Measurements from ENCODE around the gene FAS. TPM values are rescaled to one million over a fixed set of nuclear protein-coding genes. Genes with fewer than 3 reads are reported as not detected.
A peak's percentile ranks its signal among the peaks of the same experiment; 100 is the strongest.

Gene FAS
- total and polyA plus RNA-seq, 4 experiments from 2014 or later, result 42.4 to 80.6 (median 47.4) TPM

DNA sequence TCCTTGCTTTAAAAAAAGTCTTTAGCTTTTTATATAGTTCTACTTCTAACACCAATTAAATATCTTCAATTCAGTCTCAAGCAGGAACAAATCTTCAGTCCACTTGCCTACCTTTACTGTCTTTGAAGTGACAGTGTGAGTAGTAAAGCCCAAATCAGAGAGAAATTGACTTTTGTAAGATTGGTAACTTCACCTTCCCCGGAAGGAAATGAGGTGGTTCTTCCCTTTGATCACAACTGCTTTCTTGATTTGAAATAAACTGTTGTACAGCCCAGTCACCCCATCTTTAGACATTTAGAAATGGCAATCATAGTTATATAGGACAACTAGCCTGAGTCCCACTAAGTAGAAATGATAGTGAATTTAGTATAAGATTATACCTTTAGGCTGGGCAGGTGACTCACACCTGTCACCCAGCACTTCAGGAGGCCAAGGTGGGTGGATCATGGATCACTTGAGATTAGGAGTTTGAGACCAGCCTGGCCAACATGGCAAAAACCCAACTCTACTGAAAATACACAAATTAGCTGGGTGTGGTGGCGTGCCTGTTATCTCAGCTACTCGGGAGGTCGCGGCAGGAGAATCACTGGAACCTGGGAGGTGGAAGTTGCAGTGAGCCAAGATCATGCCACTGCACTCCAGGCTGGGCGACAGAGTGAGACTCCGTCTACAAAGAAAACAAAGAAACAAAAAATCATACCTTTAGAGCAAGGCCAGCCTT lies 4.7 kb downstream of the FAS start:
- H3K4me1 Mint-ChIP-seq, result peaks cover 46 to 85% (median 65%) of the 10 kb centered on the region in 4 donors
- H3K27ac ChIP-seq (ENCODE audit: low read depth, low read length), result peak overlapping the region; percentile 68

DNA sequence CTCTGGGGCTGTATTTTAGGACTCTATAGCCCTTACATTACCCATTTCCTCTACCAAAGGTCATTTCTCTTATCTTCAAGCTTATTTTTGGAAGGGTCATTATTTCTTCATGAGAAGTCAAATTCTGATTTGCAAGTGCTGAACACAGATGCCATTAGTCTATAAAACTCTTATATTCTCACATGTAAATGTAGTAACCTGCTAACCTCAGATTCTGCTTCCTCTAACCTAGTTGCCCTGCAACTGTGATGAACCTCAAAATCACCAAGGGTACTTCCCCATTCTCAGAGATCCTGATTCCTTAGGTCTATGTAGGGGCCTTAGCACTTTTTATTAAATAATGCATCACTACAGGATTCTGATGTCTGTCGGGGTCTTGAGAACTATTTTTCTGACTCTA lies 6.3 kb downstream of the FAS start:
- DNase-seq, result peak in 1 of 5 donors; percentile 38
- POLR2A ChIA-PET (ENCODE audit: partially characterized antibody), result interaction anchor here (0.7 to 3.3 kb wide), 4 partner anchors 10 to 255 kb away, joined by 3 to 12 read pairs (median 4); partner anchors contain the start of gene LIPA
- Histone ChIP-seq H3K36me3 (ENCODE audit: insufficient read depth, low read length) (no peaks in the 10 kb centered on the region), H3K9me3 (ENCODE audit: control insufficient read depth in 1 of 2, low read length in 2 of 2) (no peaks in the 10 kb centered on the region), H3K27me3 (ENCODE audit: insufficient read depth, low read length) (no peaks in the 10 kb centered on the region), H3K27ac (ENCODE audit: low read depth, low read length) (peak overlapping the region; percentile 68), H3K4me3 (ENCODE audit: low read length in 2 of 2) (no peak overlapping the region), H3K4me1 (ENCODE audit: insufficient read depth, low read length) (peaks cover 89% of the 10 kb centered on the region)
- no peaks in the 10 kb centered on the region for H3K27me3 Mint-ChIP-seq
- peaks cover 3 to 4% of the 10 kb centered on the region in 2 donors for H3K36me3 Mint-ChIP-seq
- peaks cover 55 to 90% (median 74%) of the 10 kb centered on the region in 4 donors for H3K4me1 Mint-ChIP-seq
- intact Hi-C loops (cut with micrococcal nuclease), result loop anchor here (10.0 kb wide), 3 partner anchors 418 to 802 kb away; partner anchors contain the start of genes IFIT5 and KIF20B
- H3K27ac Mint-ChIP-seq, result peak overlapping the region; percentile 25 to 82 (median 73)
- CTCF ChIA-PET (ENCODE audit: partially characterized antibody), result interaction anchor here (0.8 to 10.8 kb wide), 9 partner anchors 10 to 221 kb away, joined by 3 to 138 read pairs (median 4); no protein-coding TSS in a partner anchor
- no peaks in the 10 kb centered on the region for H3K9me3 Mint-ChIP-seq
- peak overlapping the region in 7 of 8 donors; percentile 4 to 72 (median 55) for H3K4me3 Mint-ChIP-seq

More for the DNA sequence above, 4.7 kb downstream of the FAS start:
- intact Hi-C loops (cut with micrococcal nuclease), result loop anchor here (10.0 kb wide), 3 partner anchors 419 to 801 kb away; partner anchors contain the start of genes IFIT5 and KIF20B
- peak overlapping the region; percentile 37 to 81 (median 68) for H3K4me3 Mint-ChIP-seq
- peak overlapping the region; percentile 61 to 95 (median 81) for H3K27ac Mint-ChIP-seq
- H3K36me3 Mint-ChIP-seq, result peaks cover 3 to 14% of the 10 kb centered on the region in 2 donors
- no peaks in the 10 kb centered on the region for H3K9me3 ChIP-seq (ENCODE audit: control insufficient read depth in 1 of 2, low read length in 2 of 2)
- H3K36me3 ChIP-seq (ENCODE audit: insufficient read depth, low read length), result no peaks in the 10 kb centered on the region
- peaks cover 74% of the 10 kb centered on the region for H3K4me1 ChIP-seq (ENCODE audit: insufficient read depth, low read length)
- H3K27me3 ChIP-seq (ENCODE audit: insufficient read depth, low read length), result no peaks in the 10 kb centered on the region
- H3K9me3 Mint-ChIP-seq, result no peaks in the 10 kb centered on the region
- POLR2A ChIA-PET (ENCODE audit: partially characterized antibody), result interaction anchor here (0.8 to 3.3 kb wide), 10 partner anchors 8 to 115 kb away, joined by 3 to 12 read pairs (median 4); partner anchors contain the start of gene STAMBPL1
- peak in 3 of 5 donors; percentile 37 to 54 (median 38) for DNase-seq
- H3K4me3 ChIP-seq (ENCODE audit: low read length in 2 of 2), result peak overlapping the region; percentile 34 to 55
- H3K27me3 Mint-ChIP-seq, result no peaks in the 10 kb centered on the region
- CTCF ChIA-PET (ENCODE audit: partially characterized antibody), result interaction anchor here (0.6 to 10.8 kb wide), 11 partner anchors 19 to 212 kb away, joined by 3 to 138 read pairs (median 4); partner anchors contain the start of gene CH25H

GRCh38 chr10:88999625-89000024 lies 9.0 kb downstream of the FAS start:
- no peaks in the 10 kb centered on the region for H3K9me3 ChIP-seq (ENCODE audit: control insufficient read depth in 1 of 2, low read length in 2 of 2)
- Mint-ChIP-seq H3K4me3 (peak overlapping the region in 7 of 8 donors; percentile 22 to 88 (median 74)), H3K9me3 (no peaks in the 10 kb centered on the region), H3K4me1 (peaks cover 60 to 93% (median 75%) of the 10 kb centered on the region in 4 donors), H3K36me3 (peaks cover 12 to 22% of the 10 kb centered on the region in 2 donors), H3K27me3 (no peaks in the 10 kb centered on the region), H3K27ac (peak overlapping the region; percentile 81 to 98 (median 91))
- H3K4me1 ChIP-seq (ENCODE audit: insufficient read depth, low read length), result peaks cover 93% of the 10 kb centered on the region
- DNase-seq, result no peak
- peak overlapping the region in 1 of 2 donors; percentile 12 for H3K4me3 ChIP-seq (ENCODE audit: low read length in 2 of 2)
- POLR2A ChIA-PET (ENCODE audit: partially characterized antibody), result interaction anchor here (6.2 kb wide), 1 partner anchor 8 kb away, joined by 114 read pairs; the partner anchor contains the start of gene FAS
- CTCF ChIA-PET (ENCODE audit: partially characterized antibody), result interaction anchor here (1.2 to 3.2 kb wide), 5 partner anchors 9 to 218 kb away, joined by 4 to 32 read pairs (median 6); partner anchors contain the start of gene FAS
- H3K36me3 ChIP-seq (ENCODE audit: insufficient read depth, low read length), result peaks cover 7% of the 10 kb centered on the region
- intact Hi-C loops (cut with micrococcal nuclease), result loop anchor here (2.0 to 10.0 kb wide), 5 partner anchors 13 to 805 kb away; partner anchors contain the start of genes IFIT5 and KIF20B
- H3K27ac ChIP-seq (ENCODE audit: low read depth, low read length), result peak overlapping the region; percentile 74
- no peaks in the 10 kb centered on the region for H3K27me3 ChIP-seq (ENCODE audit: insufficient read depth, low read length)

DNA sequence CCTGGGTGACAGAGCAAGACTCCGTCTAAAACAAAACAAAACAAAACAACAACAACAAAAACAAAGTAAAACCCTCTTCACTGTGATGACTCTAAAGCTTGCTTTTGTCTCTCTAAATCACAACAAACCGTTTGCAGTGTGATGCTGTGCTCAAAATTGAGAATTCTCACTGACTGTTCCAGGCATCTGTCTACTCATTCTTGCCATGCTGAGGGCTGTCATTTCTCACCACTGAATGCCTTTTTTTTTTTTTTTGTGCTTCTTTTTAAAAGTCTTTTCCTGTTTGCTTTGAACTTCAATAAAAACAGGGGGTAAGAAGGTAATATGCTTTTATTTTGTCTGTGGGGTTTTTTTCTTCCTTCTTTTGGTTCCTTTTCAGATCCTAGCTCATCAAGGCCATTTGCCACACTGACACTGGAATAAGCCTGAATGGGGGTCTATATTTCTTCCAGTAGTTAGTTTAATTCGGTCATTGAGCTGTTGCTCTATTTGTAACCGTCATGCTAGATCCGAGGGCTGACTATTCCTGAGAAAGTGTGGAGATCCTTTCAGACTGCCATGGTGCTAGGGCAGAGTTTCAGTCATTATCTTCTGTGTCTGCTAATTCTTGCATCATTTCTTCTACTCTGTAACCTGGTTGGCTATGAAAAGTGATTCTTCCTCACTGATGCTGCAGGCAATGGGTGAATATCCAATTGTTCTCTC lies 10.6 kb downstream of the FAS start:
- peaks cover 51 to 87% (median 67%) of the 10 kb centered on the region in 4 donors for H3K4me1 Mint-ChIP-seq
- intact Hi-C loops (cut with micrococcal nuclease), result loop anchor here (1.0 to 2.0 kb wide), 4 partner anchors 10 to 66 kb away; no protein-coding TSS in a partner anchor
- peaks cover 85% of the 10 kb centered on the region for H3K4me1 ChIP-seq (ENCODE audit: insufficient read depth, low read length)
- peaks cover 7% of the 10 kb centered on the region for H3K36me3 ChIP-seq (ENCODE audit: insufficient read depth, low read length)
- H3K27ac ChIP-seq (ENCODE audit: low read depth, low read length), result peak overlapping the region; percentile 74
- H3K27me3 Mint-ChIP-seq, result no peaks in the 10 kb centered on the region
- CTCF ChIA-PET (ENCODE audit: partially characterized antibody), result interaction anchor here (0.7 to 3.8 kb wide), 8 partner anchors 10 to 756 kb away, joined by 3 to 43 read pairs (median 6); partner anchors contain the start of gene FAS
- peak overlapping the region; percentile 69 to 89 (median 85) for H3K4me3 Mint-ChIP-seq
- H3K27me3 ChIP-seq (ENCODE audit: insufficient read depth, low read length), result no peaks in the 10 kb centered on the region
- DNase-seq, result peak; percentile 45 to 70 (median 50)
- POLR2A ChIA-PET (ENCODE audit: partially characterized antibody), result interaction anchor here (0.6 to 6.2 kb wide), 8 partner anchors 10 to 1139 kb away, joined by 3 to 114 read pairs (median 4); partner anchors contain the start of gene FAS
- H3K9me3 ChIP-seq (ENCODE audit: control insufficient read depth in 1 of 2, low read length in 2 of 2), result no peaks in the 10 kb centered on the region
- H3K4me3 ChIP-seq (ENCODE audit: low read length in 2 of 2), result peak overlapping the region in 1 of 2 donors; percentile 25
- H3K36me3 Mint-ChIP-seq, result peaks cover 16 to 28% of the 10 kb centered on the region in 2 donors
- H3K27ac Mint-ChIP-seq, result peak overlapping the region; percentile 81 to 98 (median 89)
- no peaks in the 10 kb centered on the region for H3K9me3 Mint-ChIP-seq

DNA sequence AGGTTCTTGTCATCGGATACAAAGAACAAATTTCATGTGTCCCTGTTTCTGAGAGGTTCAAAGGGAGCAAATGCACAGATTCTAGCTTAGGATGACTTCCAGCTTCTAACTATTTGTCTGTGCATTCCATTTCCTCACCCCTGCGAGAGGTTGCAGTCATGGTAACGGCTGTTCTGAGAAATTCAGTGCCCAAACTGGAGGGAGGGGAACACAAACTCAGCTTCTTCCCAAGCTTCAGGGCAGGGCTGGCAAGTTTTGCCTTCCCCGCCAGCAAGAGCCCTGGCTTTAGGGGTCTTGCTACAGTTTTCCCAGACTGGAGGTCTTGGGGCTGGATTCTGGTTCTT lies 11.1 kb downstream of the FAS start:
- Mint-ChIP-seq H3K9me3 (no peaks in the 10 kb centered on the region), H3K27me3 (no peaks in the 10 kb centered on the region), H3K4me3 (peak overlapping the region; percentile 69 to 89 (median 85)), H3K4me1 (peaks cover 50 to 86% (median 66%) of the 10 kb centered on the region in 4 donors), H3K27ac (peak overlapping the region; percentile 81 to 98 (median 89)), H3K36me3 (peaks cover 19 to 30% of the 10 kb centered on the region in 2 donors)
- peak overlapping the region; percentile 74 for H3K27ac ChIP-seq (ENCODE audit: low read depth, low read length)
- H3K4me1 ChIP-seq (ENCODE audit: insufficient read depth, low read length), result peaks cover 84% of the 10 kb centered on the region
- ChIA-PET POLR2A (ENCODE audit: partially characterized antibody) (interaction anchor here (0.7 to 6.2 kb wide), 7 partner anchors 10 to 1140 kb away, joined by 3 to 114 read pairs (median 4); partner anchors contain the start of gene FAS), CTCF (ENCODE audit: partially characterized antibody) (interaction anchor here (0.7 to 3.8 kb wide), 7 partner anchors 11 to 755 kb away, joined by 3 to 43 read pairs (median 6); partner anchors contain the start of gene FAS)
- no peaks in the 10 kb centered on the region for H3K9me3 ChIP-seq (ENCODE audit: control insufficient read depth in 1 of 2, low read length in 2 of 2)
- H3K27me3 ChIP-seq (ENCODE audit: insufficient read depth, low read length), result no peaks in the 10 kb centered on the region
- peak overlapping the region in 1 of 2 donors; percentile 25 for H3K4me3 ChIP-seq (ENCODE audit: low read length in 2 of 2)
- intact Hi-C loops (cut with micrococcal nuclease), result loop anchor here (1.0 to 2.0 kb wide), 4 partner anchors 10 to 66 kb away; no protein-coding TSS in a partner anchor
- peaks cover 7% of the 10 kb centered on the region for H3K36me3 ChIP-seq (ENCODE audit: insufficient read depth, low read length)
- DNase-seq, result peak in 1 of 5 donors; percentile 55

DNA sequence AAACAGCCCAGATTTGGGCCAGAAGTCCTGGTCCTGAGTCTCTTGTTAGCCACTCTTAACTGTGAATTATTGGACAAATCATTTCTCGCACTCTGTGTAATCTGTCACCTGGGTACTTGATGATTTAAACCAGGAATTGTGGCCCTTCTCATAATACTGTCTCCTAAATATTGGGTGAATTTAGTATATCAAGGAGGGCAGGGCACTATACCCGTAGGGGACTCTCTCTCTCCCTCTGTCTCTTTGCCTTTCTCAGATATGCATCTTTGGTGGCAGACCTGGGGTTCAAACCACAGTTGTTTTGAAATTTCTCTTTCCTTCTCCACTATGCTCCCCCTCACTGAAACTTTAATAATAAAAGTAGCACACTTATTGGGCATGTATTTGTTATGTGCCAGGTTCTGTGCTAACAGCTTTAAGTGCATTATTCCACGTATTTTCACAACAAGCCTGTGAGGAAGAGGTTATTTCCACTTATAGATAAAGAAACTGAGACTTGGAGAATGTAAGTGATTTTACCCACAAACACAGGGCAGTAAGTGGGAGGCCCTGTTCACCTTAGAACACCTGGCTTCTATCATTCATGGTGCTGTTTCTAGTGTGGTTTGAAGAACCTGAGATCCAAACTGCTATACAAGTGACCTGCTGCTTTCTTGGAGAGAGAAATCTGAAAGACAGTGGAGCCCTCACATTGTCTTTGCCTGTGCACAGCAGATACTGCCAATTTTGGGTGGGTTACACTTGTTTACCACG lies 11.8 kb downstream of the FAS start:
- no peaks in the 10 kb centered on the region for H3K27me3 Mint-ChIP-seq
- H3K36me3 ChIP-seq (ENCODE audit: insufficient read depth, low read length), result peaks cover 10% of the 10 kb centered on the region
- H3K4me1 ChIP-seq (ENCODE audit: insufficient read depth, low read length), result peaks cover 83% of the 10 kb centered on the region
- no peaks in the 10 kb centered on the region for H3K27me3 ChIP-seq (ENCODE audit: insufficient read depth, low read length)
- peak overlapping the region; percentile 74 for H3K27ac ChIP-seq (ENCODE audit: low read depth, low read length)
- DNase-seq, result no peak
- intact Hi-C loops (cut with micrococcal nuclease), result no loop called here
- no peaks in the 10 kb centered on the region for H3K9me3 Mint-ChIP-seq
- peaks cover 47 to 86% (median 65%) of the 10 kb centered on the region in 4 donors for H3K4me1 Mint-ChIP-seq
- H3K27ac Mint-ChIP-seq, result peak overlapping the region; percentile 79 to 98 (median 87)
- H3K36me3 Mint-ChIP-seq, result peaks cover 20 to 35% of the 10 kb centered on the region in 2 donors
- H3K9me3 ChIP-seq (ENCODE audit: control insufficient read depth in 1 of 2, low read length in 2 of 2), result no peaks in the 10 kb centered on the region
- peak overlapping the region; percentile 69 to 89 (median 85) for H3K4me3 Mint-ChIP-seq
- H3K4me3 ChIP-seq (ENCODE audit: low read length in 2 of 2), result no peak overlapping the region
- ChIA-PET CTCF (ENCODE audit: partially characterized antibody) (interaction anchor here (1.2 to 3.8 kb wide), 4 partner anchors 9 to 69 kb away, joined by 3 to 43 read pairs (median 6); no protein-coding TSS in a partner anchor), POLR2A (ENCODE audit: partially characterized antibody) (interaction anchor here (1.2 to 6.2 kb wide), 3 partner anchors 11 to 68 kb away, joined by 3 to 114 read pairs (median 9); partner anchors contain the start of gene FAS)

All from CD4-positive, alpha-beta memory T cell (primary cell).